MCF 10A (cell line): ENCODE measurements around the gene ANKRD30A. TPM values are rescaled to one million over a fixed set of nuclear protein-coding genes. Genes with fewer than 3 reads are reported as not detected.

Experiments used
- BruUV-seq: library from RNA; stranded (reverse); fragments of 400-500 nt; replicated peaks from 2 replicates; lab custom pipeline; 2021; lab: Mats Ljungman, UMichigan
- CTCF ChIA-PET: fragments of 300-600 bp; sonication (Branson Sonifier 250); formaldehyde crosslinking; extraction: SDS; loops from one replicate; lab custom pipeline; 2021; ENCODE audit warnings: antibody characterized with exemption, inconsistent platforms; lab: Yijun Ruan, JAX
- POLR2A ChIA-PET: fragments of 300-600, 350-650 bp; sonication (Branson Sonifier 250); formaldehyde crosslinking; extraction: SDS; loops from one replicate; lab custom pipeline; 2020; ENCODE audit warnings: antibody characterized with exemption, inconsistent platforms; lab: Yijun Ruan, JAX
- DNase-seq: peaks from one replicate; pipeline ENCODE4 v3.0.0-alpha.2; 2018; ENCODE audit not compliant: unreplicated experiment
- H3K27ac Mint-ChIP-seq: one replicate; pipeline ENCODE4 v1.8.0; 2022; ENCODE audit warnings: mild to moderate bottlenecking, low read depth, mixed read lengths; ENCODE audit not compliant: unreplicated experiment
- H3K27me3 Mint-ChIP-seq: one replicate; pipeline ENCODE4 v1.8.0; 2022; ENCODE audit warnings: mixed read lengths; ENCODE audit not compliant: insufficient read depth, unreplicated experiment
- H3K36me3 Mint-ChIP-seq: one replicate; pipeline ENCODE4 v1.8.0; 2022; ENCODE audit warnings: mild to moderate bottlenecking, moderate library complexity, mixed read lengths; ENCODE audit not compliant: insufficient read depth, unreplicated experiment
- H3K4me1 Mint-ChIP-seq: one replicate; pipeline ENCODE4 v1.8.0; 2022; ENCODE audit warnings: mixed read lengths; ENCODE audit not compliant: insufficient read depth, unreplicated experiment
- H3K4me3 Mint-ChIP-seq: one replicate; pipeline ENCODE4 v1.8.0; 2022; ENCODE audit warnings: mild to moderate bottlenecking, moderate library complexity, mixed read lengths; ENCODE audit not compliant: unreplicated experiment
- H3K9me3 Mint-ChIP-seq: one replicate; pipeline ENCODE4 v1.8.0; 2022; ENCODE audit warnings: mixed read lengths; ENCODE audit not compliant: unreplicated experiment
- CTCF ChIP-seq: fragments of 200-600 bp; IDR thresholded peaks from one replicate; pipeline ENCODE4 v1.8.0; 2022; ENCODE audit warnings: antibody characterized with exemption, mild to moderate bottlenecking; ENCODE audit not compliant: unreplicated experiment
- intact Hi-C: fragments of 100-400 bp; cut with micrococcal nuclease; formaldehyde crosslinking; loops from 2 replicates; pipeline ENCODE4 v1.14.1; 2022
- total RNA-seq: library from RNA; stranded (reverse); gene quantifications from 2 replicates; pipeline ENCODE4 v1.2.3, GENCODE V29; 2022

Gene ANKRD30A
- total RNA-seq, 1 experiment from 2014 or later = not detected

- intact Hi-C loops = no loop called here
- TF ChIP-seq CTCF = no peak
- peaks cover 19% of the 10 kb centered on the region for H3K27me3 Mint-ChIP-seq
- H3K4me3 Mint-ChIP-seq = no peak overlapping the region
- H3K36me3 Mint-ChIP-seq = no peaks in the 10 kb centered on the region
- BruUV-seq = no TSS peak
- CTCF ChIA-PET = interaction anchor here (0.6 to 1.0 kb wide), 2 partner anchors 26 to 210 kb away, joined by 3 to 6 read pairs; no protein-coding TSS in a partner anchor
- peaks cover 3% of the 10 kb centered on the region for H3K4me1 Mint-ChIP-seq
- peaks cover 14% of the 10 kb centered on the region for H3K9me3 Mint-ChIP-seq
- no peak for DNase-seq
- POLR2A ChIA-PET = no interaction called here
- H3K27ac Mint-ChIP-seq = no peak overlapping the region
These were observed 159.7 kb downstream of the ANKRD30A start for GRCh38 chr10:37285063-37285462.

- H3K27me3 Mint-ChIP-seq = peaks cover 19% of the 10 kb centered on the region
- peaks cover 14% of the 10 kb centered on the region for H3K9me3 Mint-ChIP-seq
- H3K4me3 Mint-ChIP-seq = no peak overlapping the region
- TF ChIP-seq CTCF = no peak
- intact Hi-C loops = no loop called here
- DNase-seq = peak; percentile 12
- POLR2A ChIA-PET = no interaction called here
- peaks cover 7% of the 10 kb centered on the region for H3K4me1 Mint-ChIP-seq
- H3K27ac Mint-ChIP-seq = no peak overlapping the region
- H3K36me3 Mint-ChIP-seq = no peaks in the 10 kb centered on the region
- no TSS peak for BruUV-seq
- CTCF ChIA-PET = interaction anchor here (0.6 kb wide), 1 partner anchor 749 kb away, joined by 4 read pairs; no protein-coding TSS in a partner anchor
These were observed 164.6 kb downstream of the ANKRD30A start for GRCh38 chr10:37289833-37290464.

GRCh38 chr10:37301271-37301670, 175.9 kb downstream of the ANKRD30A start:
- CTCF ChIA-PET = no interaction called here

GRCh38 chr10:37304036-37304435, 178.6 kb downstream of the ANKRD30A start:
- no peaks in the 10 kb centered on the region for H3K4me1 Mint-ChIP-seq
- H3K27ac Mint-ChIP-seq = no peak overlapping the region
- POLR2A ChIA-PET = interaction anchor here (1.1 kb wide), 1 partner anchor 11 kb away, joined by 4 read pairs; no protein-coding TSS in a partner anchor
- H3K27me3 Mint-ChIP-seq = peaks cover 12% of the 10 kb centered on the region
- H3K9me3 Mint-ChIP-seq = no peaks in the 10 kb centered on the region
- CTCF ChIA-PET = no interaction called here
- no peak for TF ChIP-seq CTCF
- no peak for DNase-seq
- no TSS peak for BruUV-seq
- H3K36me3 Mint-ChIP-seq = no peaks in the 10 kb centered on the region
- H3K4me3 Mint-ChIP-seq = no peak overlapping the region
- intact Hi-C loops = no loop called here

More at GRCh38 chr10:37301271-37301670, 175.9 kb downstream of the ANKRD30A start:
- peaks cover 6% of the 10 kb centered on the region for H3K4me1 Mint-ChIP-seq
- no peak for DNase-seq
- H3K9me3 Mint-ChIP-seq = no peaks in the 10 kb centered on the region
- POLR2A ChIA-PET = no interaction called here
- no peaks in the 10 kb centered on the region for H3K36me3 Mint-ChIP-seq
- no peak overlapping the region for H3K27ac Mint-ChIP-seq
- intact Hi-C loops = no loop called here
- peaks cover 12% of the 10 kb centered on the region for H3K27me3 Mint-ChIP-seq
- no TSS peak for BruUV-seq
- no peak overlapping the region for H3K4me3 Mint-ChIP-seq
- TF ChIP-seq CTCF = no peak
